NCI-H2196 treated with DMSO at 0.1 percent for 48 hours (cell line): Measurements from ENCODE around the gene CTNNA2.

Experiments
- DNase-seq: peaks from one replicate; lab custom pipeline; 2025; ENCODE audit not compliant: unreplicated experiment; lab: John Stamatoyannopoulos, UW

The CTNNA2 gene

DNA sequence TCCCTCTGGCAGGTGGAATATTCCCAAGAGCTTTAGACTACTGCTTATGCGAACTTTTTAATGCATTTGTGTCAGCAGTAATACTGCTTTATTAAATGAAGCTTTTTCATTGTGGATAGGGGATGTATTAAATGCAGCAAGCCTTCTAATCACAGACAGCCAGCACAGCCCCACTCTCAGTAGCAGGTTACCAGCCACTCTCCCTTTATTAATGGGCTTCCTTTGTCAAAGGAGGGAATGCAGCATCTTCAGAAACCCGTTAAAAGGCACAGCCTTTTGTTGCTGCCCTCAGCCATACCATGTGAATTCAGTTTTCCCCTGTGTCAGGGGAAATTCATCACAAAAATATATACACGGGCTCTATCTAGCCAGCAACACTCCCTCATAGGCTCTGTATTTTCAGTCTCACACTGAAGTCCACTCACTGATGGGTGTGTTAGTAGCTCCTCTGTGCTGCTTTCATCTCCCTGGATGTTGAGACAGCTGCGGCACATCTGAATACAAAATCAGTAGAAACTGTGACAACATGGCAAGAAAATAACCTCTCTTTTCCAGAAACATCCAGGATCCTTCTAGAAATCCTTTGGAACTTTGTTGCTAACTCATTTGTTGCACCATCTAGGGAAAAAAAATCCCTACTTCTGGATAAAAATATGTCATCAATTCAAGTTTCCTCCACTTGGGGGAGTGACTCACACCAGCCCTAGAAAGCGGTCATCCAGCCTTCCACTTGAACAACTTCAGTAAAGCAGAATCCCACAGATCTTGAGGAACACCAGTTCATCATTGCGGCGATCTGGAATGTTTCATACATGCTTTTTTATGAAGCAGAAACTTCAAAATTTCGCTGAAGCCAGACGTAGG is 743.3 kb downstream of the CTNNA2 start:
- DNase-seq: no peak

DNA sequence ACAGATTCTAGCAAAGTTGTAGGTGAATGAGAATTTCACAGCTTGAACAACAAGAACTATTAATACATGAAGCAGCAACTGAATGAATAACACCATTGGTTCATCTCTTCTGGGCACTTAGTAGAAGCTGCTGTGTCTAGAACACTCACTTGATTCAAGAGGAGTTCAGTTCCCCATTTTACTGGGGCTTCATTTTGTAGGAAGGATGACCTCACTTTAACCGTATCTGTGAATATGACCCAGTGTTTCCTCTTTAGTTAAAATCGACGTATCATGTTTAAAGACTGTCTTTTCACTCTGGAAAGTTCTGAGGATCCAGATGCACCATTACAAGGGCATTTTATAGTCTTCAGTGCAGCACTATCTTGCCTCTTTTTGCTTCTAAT is 743.9 kb downstream of the CTNNA2 start:
- DNase-seq: no peak

DNA sequence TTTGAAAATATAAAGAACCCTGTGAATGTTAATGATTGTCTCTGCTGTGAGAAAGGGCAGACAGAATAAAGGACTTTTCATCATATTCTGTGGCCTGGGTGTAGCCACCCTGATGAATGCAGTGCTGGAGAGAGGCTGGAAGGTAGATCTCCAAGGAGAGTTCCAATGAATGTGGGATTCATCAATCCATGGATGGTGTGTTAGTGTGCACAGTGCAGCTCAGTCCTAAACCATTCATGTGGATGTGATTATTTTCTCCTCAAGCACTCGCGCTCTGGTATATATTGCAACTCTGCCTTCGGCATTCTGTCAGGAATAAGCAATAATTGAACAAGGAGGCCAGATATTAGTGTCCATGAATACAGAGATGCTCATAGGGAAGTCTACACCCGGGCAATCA is 744.6 kb downstream of the CTNNA2 start:
- no peak for DNase-seq

DNA sequence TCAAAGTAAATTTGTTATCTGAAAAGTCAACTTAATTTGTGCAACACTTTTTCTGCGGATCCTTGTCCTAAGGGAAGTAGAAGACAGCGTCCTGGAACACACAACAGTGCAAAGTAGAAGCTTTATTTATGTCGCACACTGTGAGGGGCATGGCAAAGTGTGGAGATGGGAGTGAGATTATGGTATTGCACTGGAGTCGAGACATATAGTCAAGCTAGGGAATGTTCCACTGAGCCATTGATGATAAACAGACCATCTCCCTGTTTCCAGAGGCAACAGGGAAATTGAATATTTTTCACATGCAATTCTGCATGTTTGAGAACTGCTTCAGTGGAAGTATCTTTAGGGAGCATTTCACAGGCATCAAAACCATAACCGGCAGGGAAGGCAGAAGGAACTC is 745.5 kb downstream of the CTNNA2 start:
- no peak for DNase-seq

DNA sequence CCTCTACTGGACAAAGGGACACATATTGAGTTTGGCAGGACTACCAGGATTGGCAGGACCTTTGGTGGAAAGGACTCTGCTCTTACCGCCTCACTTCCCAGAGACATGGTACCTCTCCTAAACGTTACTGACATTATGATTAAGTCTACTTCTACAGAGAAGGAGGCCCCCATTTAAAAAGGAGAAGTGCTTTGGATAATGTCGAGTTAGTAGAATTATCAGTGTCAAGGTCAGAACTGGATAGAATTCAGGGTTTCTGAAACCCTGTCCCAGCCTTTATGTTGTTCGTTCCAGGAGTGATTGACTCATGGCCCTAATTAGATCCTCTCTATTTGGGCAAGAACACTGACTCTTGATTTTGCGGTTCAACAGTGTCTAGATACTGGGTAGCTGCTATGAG is 745.9 kb downstream of the CTNNA2 start:
- no peak for DNase-seq

DNA sequence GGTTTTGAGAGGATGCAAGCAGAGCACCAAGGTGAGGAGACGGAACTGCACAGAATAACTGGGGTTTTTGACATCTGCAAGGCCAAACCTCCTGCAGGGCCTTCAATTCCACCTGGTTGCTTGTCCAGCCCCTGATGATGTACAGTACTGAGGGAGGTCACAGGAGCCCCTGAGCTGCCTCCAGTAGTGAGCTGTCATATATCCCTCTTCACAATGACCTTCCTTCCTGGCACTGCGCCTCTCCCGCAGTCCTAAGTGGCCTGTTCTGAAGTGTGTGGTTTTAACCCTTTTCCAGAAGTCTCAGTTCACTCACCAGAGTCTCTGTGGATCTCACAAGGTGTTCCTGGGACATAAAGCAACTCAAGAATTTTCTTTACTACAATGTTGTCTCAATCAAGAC is 746.4 kb downstream of the CTNNA2 start:
- DNase-seq: no peak

DNA sequence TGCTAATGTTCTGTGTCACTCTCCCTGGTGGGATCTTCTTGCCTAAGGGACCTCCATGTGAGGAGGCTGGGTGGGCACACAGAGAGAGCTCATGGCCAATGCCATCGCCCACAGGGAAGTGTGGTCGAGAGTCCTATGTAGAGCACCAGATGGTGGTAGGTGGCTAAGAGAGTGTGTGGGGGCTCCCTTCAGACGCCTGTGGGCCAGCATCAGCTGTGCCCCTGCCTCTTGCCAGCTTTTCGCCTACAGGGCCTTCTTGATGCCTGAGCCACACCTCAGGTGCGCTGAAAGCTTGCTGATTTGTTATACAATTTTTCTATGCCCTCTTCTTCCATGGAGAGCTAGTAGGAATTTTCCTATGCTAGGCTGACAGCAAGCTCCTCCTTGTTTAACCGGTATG is 753.4 kb downstream of the CTNNA2 start:
- no peak for DNase-seq

DNA sequence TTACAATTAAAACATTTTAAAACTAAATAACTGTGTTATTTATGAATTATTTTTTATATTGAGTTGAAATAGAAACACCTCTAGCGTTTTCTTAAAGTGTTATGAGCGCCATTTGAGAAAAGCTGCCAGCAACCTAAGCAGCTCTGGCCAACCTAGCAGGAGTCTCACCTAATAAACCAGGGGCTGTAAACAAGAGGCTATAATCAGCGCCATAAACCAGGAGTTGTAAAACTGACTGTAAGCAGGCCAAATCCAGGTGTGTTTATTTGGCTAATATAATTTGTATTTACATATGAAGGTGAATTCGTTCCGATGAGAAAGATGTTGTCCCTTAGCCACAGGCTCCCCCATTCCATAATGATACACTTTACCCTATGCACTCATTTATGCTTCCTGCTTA is 757.0 kb downstream of the CTNNA2 start:
- DNase-seq: no peak

DNA sequence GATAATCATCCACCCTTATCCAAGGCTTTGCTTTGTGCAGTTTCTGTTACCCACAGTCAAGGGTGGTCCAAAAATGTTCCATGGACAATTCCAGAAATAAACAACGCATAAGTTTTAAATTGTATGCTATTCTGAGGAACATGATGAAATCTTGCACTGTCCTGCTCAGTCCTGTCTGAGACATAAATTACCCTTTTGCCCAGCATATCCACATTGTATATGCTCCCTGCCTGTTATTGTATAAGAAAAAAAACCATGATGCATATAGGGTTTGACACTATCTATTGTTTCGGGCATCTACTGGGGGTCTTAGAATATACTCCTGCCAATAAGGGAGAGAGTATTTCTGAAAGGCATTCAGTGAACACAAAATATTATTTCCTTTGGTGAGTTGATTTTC is 767.7 kb downstream of the CTNNA2 start:
- DNase-seq: no peak

DNA sequence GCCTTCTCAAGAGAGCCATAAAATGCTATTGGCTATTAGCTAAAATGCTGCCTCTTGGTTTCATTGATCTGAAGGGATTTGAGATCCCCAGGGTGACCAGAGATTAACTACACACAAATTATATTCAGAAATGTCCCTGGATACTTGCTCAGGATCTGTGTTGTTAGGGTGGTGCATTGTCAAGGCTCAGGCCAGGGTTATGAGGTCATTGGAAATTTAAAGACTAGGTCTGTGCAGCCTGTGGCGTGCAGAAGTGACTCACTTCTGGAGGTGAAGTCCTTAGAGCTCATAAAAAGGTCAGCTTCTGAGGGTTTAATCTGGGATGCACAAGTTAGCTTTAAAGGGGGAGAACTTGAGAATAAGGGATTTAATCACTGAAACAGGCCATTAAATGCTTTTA is 768.2 kb downstream of the CTNNA2 start:
- DNase-seq: no peak

DNA sequence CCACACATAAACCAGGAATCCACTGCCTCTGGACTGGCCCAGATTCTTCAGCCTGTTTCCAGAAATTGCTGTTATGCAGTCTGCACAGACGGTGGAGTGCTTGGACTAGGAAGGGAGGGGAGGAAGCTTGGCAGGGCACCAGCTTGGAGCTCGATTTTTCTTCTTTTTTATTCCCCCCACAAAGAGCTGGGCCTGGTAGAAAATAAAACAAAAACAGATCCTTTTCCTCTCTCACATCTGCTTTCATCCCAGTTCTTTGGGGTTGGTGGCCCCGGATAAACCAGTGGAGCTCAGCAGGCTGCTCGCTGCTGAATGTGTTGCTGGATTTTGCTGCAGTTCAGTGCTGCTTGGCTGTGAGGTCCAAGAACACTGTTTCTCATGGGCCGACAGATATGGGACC is 775.7 kb downstream of the CTNNA2 start:
- DNase-seq: no peak

DNA sequence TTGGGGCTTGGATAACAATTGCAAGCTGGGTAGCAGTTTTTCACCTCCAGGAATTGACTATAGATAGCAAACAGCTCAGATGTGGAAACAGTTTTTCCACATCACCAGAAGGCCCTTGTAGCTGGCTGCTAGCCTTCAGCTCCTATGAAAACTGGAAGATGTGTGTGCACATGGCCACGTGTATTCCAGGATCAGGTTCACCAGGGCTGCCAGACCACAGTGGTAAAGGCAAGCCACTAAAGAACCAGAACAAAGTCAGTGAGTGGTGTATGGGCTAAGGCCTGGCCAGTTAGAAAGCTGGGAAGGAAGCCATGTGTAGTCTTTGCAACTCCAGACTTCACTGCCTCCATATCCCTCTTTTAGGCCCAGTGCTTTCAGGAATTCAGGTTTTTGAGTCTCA is 778.8 kb downstream of the CTNNA2 start:
- DNase-seq: no peak

DNA sequence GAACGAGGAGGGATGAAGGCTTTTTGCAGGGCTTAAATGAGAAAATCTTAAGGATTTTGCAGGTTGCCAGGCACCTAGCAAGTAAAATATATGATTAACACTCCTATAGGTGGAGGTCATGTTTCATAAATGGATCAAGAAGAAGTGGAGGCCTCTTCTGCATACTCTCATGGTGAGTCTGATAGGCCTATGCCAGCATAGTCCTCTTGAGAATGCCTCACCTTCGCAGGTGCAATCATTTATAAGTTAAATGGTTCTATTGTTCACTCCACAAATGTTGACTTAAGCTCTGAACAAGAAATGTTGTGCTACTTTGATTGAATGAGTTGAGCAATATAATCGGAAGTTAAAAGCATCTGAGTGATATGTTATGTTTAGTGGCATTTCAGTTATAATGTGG is 779.6 kb downstream of the CTNNA2 start:
- DNase-seq: no peak

DNA sequence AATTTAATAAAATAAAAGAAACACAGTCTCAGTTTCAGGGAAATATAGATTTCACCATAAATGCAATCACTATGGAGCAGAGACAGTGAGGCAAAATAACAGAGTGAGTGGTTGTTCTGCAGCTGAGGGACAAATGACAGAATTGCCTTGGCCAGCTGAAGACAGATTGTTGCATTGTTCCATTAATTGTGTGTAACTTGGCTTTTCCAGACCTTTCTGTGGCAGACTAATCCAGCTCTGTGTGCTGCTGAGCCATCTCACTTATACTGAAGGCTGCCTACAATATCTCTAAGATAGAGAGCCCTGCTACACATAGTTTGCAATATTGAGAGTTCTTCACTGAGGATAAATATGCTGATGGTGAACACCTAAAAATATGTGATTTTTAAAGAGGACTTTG is 780.2 kb downstream of the CTNNA2 start:
- no peak for DNase-seq

DNA sequence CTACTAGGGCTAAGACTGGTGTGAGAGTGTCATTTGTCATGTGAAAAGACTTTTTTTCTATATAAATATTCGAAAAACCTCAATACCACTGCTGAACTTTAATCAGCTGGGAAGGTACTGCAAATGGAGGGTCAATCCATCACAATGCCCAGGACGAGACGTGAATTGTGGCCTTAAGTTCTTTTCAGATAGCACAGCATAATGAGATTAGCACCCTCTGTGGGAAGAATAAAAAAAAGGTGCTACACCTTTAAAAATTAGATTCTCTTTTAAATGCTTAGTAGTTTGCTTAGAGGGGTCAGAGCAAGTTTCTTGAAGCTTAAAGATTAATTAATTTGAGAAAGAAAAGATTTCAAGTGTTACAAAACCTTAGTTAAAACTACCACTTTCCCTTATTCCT is 786.1 kb downstream of the CTNNA2 start:
- DNase-seq: no peak

DNA sequence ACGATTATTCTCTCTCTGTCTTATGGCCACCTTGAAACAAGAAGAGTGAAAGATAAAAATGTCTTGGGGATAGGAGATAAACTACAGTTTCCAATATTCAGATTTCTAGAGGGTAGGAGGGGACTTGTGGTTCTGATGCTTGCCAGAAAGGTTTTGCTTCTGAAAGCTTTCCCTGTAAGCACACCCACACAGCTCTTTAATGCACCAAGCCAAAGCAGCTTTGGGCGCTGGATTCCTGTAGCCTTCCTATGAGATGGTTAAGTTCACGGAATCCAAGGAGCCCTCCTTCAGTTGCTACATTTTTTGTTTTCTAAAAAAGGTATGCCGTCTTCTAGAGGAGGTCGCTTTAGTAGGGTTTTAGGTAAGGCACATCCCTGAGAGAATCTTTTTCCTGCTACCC is 786.8 kb downstream of the CTNNA2 start:
- no peak for DNase-seq

DNA sequence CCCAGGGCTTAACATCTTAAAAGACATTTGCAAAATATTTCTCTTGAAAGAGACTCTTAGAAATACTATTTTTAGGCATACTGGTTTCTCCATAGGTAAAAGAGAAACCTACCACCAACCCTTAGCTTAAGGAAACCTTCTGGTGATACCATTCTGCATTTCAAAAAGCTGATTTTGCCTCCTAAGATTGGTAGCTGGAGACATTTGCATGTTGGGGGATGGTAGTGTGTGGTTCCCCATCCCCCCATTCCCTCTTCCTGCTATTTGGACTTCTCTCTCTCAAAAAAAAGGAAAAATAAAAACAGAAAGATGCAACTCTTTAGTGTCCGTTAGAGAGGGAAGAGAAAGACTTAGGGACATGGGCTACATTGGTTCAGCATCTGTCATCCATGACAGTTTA is 787.5 kb downstream of the CTNNA2 start:
- DNase-seq: no peak

DNA sequence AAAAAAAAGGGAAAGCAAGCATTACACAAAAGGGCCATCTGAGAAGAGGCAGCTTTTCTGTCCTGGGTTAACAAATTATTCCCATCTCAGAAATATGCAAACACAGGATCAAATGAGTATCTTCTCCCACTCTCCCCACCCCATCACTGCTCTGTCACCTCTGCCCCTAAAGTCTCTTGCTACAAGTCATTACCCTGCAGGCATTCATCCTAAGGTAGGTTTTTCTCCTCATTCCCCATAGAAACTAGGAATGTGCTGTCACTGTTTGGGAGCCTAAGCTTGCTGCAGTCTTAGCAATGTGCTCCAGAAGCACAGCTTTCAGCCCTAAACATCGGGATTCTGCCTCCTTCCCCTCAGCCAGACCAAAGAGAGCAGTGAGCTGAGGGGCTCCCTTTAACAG is 788.1 kb downstream of the CTNNA2 start:
- no peak for DNase-seq

DNA sequence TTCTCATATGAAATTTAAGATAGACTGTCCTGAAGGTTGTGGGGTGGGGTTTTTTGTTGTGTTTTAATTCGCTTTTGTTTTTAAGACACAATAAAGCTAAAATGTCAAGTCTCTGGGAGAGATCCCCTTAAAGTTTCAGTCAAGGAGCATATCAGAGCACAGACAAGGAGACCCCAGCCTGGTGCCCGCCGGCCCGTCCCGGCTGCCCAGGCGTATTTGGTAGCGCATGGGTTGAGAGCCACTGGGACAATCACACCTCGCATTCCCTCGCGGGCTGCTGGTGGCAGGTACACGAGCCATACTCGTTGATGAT is 789.1 kb downstream of the CTNNA2 start:
- DNase-seq: no peak

DNA sequence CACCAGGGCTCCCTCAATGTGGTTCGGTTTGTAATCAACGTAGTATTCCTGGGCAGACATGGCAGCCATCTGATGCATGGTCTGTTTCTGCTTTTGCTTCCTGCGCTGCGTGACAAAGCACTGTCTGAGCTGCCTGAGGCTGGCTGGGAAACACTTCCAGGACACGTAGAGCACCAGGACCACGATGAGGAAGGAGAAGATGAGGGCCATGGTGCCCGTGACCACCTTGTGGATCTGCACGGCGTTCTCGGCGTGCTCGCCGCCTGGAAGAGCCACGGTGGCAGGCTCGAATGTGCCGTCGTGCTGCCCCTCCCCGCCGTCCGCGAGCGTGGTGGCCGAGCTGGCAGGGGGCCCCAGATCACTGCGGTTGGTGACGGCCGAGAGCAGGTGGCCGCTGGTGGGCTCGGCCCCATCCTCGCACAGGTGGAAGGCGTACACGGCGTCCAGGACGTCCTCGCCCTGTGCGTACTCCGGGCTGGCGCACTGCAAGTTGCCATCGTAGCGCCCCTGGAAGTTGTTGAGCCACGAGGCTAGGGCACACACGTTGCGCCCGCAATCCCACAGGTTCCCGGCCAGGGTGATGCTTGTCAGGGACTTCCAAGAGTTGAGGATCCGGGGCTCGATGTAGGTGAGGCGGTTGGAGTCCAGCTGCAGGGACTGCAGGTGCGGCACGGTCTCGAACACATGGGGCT is 789.6 kb downstream of the CTNNA2 start:
- DNase-seq: no peak

DNA sequence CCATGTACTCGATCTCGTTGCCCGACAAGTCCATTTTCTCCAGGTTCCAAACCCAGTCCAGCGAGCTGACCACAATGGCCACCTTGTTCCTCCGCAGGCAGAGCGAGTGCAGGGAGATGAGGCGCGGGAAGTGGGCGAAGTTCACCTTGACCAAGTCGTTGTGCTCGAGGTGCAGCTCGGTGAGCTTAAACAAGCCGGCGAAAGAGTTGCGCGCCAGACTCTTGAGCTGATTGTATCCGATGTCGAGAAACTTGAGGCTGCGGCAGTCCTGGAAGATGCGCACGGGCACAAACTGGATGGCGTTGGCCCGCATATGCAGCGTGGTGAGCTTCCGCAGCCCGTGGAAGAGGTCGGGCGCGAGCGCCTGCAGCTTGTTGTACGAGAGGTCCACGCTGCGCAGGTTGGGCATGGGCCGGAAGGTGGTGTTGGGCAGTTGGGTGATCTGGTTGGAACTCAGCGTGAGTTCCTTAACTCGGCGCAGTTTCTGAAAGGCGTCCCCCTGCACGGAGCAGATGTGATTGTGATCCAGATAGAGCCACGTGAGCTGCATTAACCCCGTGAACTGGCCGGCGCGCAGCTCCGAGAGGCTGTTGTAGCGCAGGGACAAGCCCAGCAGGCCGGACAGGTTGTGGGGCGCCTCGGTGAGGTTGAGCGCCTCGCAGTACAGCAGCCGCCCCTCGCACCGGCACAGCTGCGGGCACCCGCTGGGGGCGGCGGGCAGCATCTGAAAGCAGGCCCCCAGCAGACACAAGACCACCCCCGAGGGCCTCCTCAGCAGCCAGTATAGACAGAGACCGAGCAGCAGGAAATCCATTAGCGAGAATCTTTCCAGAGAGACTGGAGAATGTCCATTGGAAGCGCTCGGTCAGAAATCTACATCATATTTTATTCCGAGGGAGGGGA is 790.4 kb downstream of the CTNNA2 start:
- no peak for DNase-seq
